Measurements from ENCODE around the gene JAKMIP2.

JAKMIP2 gene

GRCh38 chr5:147694772-147695171 is 87.8 kb downstream of the JAKMIP2 start:
- no peak for DNase-seq (ENCODE audit: low spot score)

GRCh38 chr5:147693233-147693632 is 89.3 kb downstream of the JAKMIP2 start:
- DNase-seq (ENCODE audit: low spot score) = no peak

- DNase-seq (ENCODE audit: low spot score) = no peak
Observed at GRCh38 chr5:147691130-147691529, 91.4 kb downstream of the JAKMIP2 start.

GRCh38 chr5:147690595-147690994 is 91.9 kb downstream of the JAKMIP2 start:
- no peak for DNase-seq (ENCODE audit: low spot score)

- DNase-seq (ENCODE audit: low spot score) = no peak
Observed at GRCh38 chr5:147689426-147689825, 93.1 kb downstream of the JAKMIP2 start.

GRCh38 chr5:147688656-147689356 is 93.7 kb downstream of the JAKMIP2 start:
- no peak for DNase-seq (ENCODE audit: low spot score)

GRCh38 chr5:147687118-147687517 is 95.4 kb downstream of the JAKMIP2 start:
- DNase-seq (ENCODE audit: low spot score) = no peak

- DNase-seq (ENCODE audit: low spot score) = no peak
Observed at GRCh38 chr5:147686421-147686820, 96.1 kb downstream of the JAKMIP2 start.

GRCh38 chr5:147685993-147686392 is 96.5 kb downstream of the JAKMIP2 start:
- DNase-seq (ENCODE audit: low spot score) = no peak

GRCh38 chr5:147675168-147675567 is 107.4 kb downstream of the JAKMIP2 start:
- no peak for DNase-seq (ENCODE audit: low spot score)

- DNase-seq (ENCODE audit: low spot score) = no peak
Observed at GRCh38 chr5:147674411-147674810, 108.1 kb downstream of the JAKMIP2 start.

GRCh38 chr5:147673791-147674190 is 108.7 kb downstream of the JAKMIP2 start:
- no peak for DNase-seq (ENCODE audit: low spot score)

- no peak for DNase-seq (ENCODE audit: low spot score)
Observed at GRCh38 chr5:147673266-147673665, 109.3 kb downstream of the JAKMIP2 start.

- no peak for DNase-seq (ENCODE audit: low spot score)
Observed at GRCh38 chr5:147671365-147671764, 111.2 kb downstream of the JAKMIP2 start.

GRCh38 chr5:147670815-147671214 is 111.7 kb downstream of the JAKMIP2 start:
- no peak for DNase-seq (ENCODE audit: low spot score)

- DNase-seq (ENCODE audit: low spot score) = no peak
Observed at GRCh38 chr5:147669169-147669869, 113.2 kb downstream of the JAKMIP2 start.

- DNase-seq (ENCODE audit: low spot score) = no peak
Observed at GRCh38 chr5:147668385-147668784, 114.1 kb downstream of the JAKMIP2 start.

GRCh38 chr5:147667363-147667762 is 115.2 kb downstream of the JAKMIP2 start:
- no peak for DNase-seq (ENCODE audit: low spot score)

- no peak for DNase-seq (ENCODE audit: low spot score)
Observed at GRCh38 chr5:147666419-147666818, 116.1 kb downstream of the JAKMIP2 start.

- no peak for DNase-seq (ENCODE audit: low spot score)
Observed at GRCh38 chr5:147661541-147661940, 121.0 kb downstream of the JAKMIP2 start.

GRCh38 chr5:147659166-147659929 is 123.2 kb downstream of the JAKMIP2 start:
- DNase-seq (ENCODE audit: low spot score) = no peak

- DNase-seq (ENCODE audit: low spot score) = no peak
Observed at GRCh38 chr5:147658293-147658932, 124.1 kb downstream of the JAKMIP2 start.

All from left forelimb (tissue), 1 donor.